Adrenal gland (tissue), 12 donors: ENCODE data around the gene MAPKAPK5. TPM values are rescaled to one million over a fixed set of nuclear protein-coding genes. Genes with fewer than 3 reads are reported as not detected.
A peak's percentile ranks its signal among the peaks of the same experiment; 100 is the strongest.
"Not testable (repeated sequence)": the region's sequence is repeated elsewhere in the genome, so short reads cannot be mapped to it uniquely, and the experiment has no call there.

Experiments
- DNase-seq, 7 donors: peaks; one replicate each; pipeline ENCODE4 v3.0.0-alpha.2; 2019 to 2020
- H3K27ac ChIP-seq, 5 donors: fragments of 200-600 bp; sonication (generic) in 4 of 5; 1 replicate in 3 of 5; 2 replicates in 2 of 5; pipeline versions ENCODE4 v1.5.1 to v1.8.0; 2016 to 2020; ENCODE audit warnings: mild to moderate bottlenecking in 1 of 5
- H3K27me3 ChIP-seq: fragments of 200-600 bp; 2 replicates; pipeline ENCODE4 v1.8.0; 2021
- H3K36me3 ChIP-seq, 2 donors: fragments of 200-600 bp; replicated peaks in 1 of 2; 1 replicate in 1 of 2; 2 replicates in 1 of 2; pipeline versions ENCODE4 v1.5.1 to v1.8.0; 2018 to 2022
- H3K4me1 ChIP-seq, 2 donors: fragments of 200-600 bp; replicated peaks in 1 of 2; 1 replicate in 1 of 2; 2 replicates in 1 of 2; pipeline versions ENCODE4 v1.5.1 to v1.8.0; 2018 to 2021
- H3K4me3 ChIP-seq, 4 donors: fragments of 200-600 bp; sonication (generic) in 3 of 4; one replicate each; pipeline ENCODE4 v1.5.1; 2016 to 2018
- H3K9me3 ChIP-seq, 3 donors: fragments of 200-600 bp; sonication (generic) in 1 of 3; replicated peaks in 1 of 3; 1 replicate in 2 of 3; 2 replicates in 1 of 3; pipeline versions ENCODE4 v1.5.1 to v1.8.0; 2016 to 2021
- CTCF ChIP-seq, 6 experiments: fragments of 450-650 bp in 4 of 6; fragments of 200-600 bp in 2 of 6; sonication (generic) in 1 of 6; IDR thresholded peaks; 1 replicate in 5 of 6; 2 replicates in 1 of 6; pipeline versions ENCODE4 v1.5.1 to v1.8.0; 2016 to 2021; ENCODE audit warnings: antibody characterized with exemption in 6 of 6, mild to moderate bottlenecking in 2 of 6, moderate library complexity in 1 of 6
- POLR2A ChIP-seq, 2 donors: fragments of 450-650 bp; IDR thresholded peaks; one replicate each; pipeline ENCODE4 v1.6.1; 2017; ENCODE audit warnings: antibody characterized with exemption in 2 of 2, mild to moderate bottlenecking in 2 of 2, moderate library complexity in 1 of 2
- WGBS, 4 donors: extraction: QIAGEN DNeasy Blood & Tissue Kit in 2 of 4; methylation state at CpG; one replicate each; pipeline versions ENCODE4 v1.1.5 to v1.1.7; 2013 to 2017; 5-methylcytosine and 5-hydroxymethylcytosine counted together
- intact Hi-C, 2 donors: fragments of 100-400 bp; cut with DNase I; formaldehyde crosslinking; loops; one replicate each; pipeline versions ENCODE4 v1.14.1 to v1.15.0; 2022 to 2023
- microRNA-seq, 3 donors: library from miRNA; unstranded; fragments of <30 nt; microRNA quantifications; one replicate each; pipeline ENCODE4, GENCODE V29; 2017 to 2020
- polyA plus RNA-seq, 3 donors: library from polyadenylated mRNA; stranded (reverse); fragments of 200-250 nt in 2 of 3; fragments of 350-450 nt in 1 of 3; fragmentation: Illumina TruSeq in 1 of 3; extraction: RNeasy Lipid Tissue Mini Kit (QIAGEN cat#74804) in 1 of 3; gene quantifications; one replicate each; pipeline ENCODE4 v1.2.3, GENCODE V29; 2013 to 2014
- small RNA-seq, 2 donors: library from RNA; depleted of rRNA; stranded (forward); fragments of <200 nt; gene quantifications; one replicate each; pipeline ENCODE3, GENCODE V24; 2016
- total RNA-seq, 9 donors: library from RNA; depleted of rRNA in 4 of 9; stranded (reverse); fragments of >200 nt in 4 of 9; fragments of 120-200 nt in 1 of 9; fragmentation: NEBNext Ultra II Directional in 1 of 9; extraction: Animal tissue kit (Norgen Biotek cat#: 25700) in 1 of 9; gene quantifications; one replicate each; pipeline versions ENCODE4 v1.1.0 to v1.2.4, GENCODE V29; 2013 to 2023
- donor health status: healthy with polysubstance abuse.
- donor health status: Bipolar disorder and iron deficiency.
- donor health status: DM: yes; HTN: yes; CAD: no.
- donor health status: DM: no; HTN: no; CAD: no.
- donor health status: DM: no; HTN: no; CAD: no.
- donor health status: DM: yes; HTN: yes; CAD: no.

MAPKAPK5 gene
- total and polyA plus RNA-seq, 12 donors: 13.8 to 62.1 (median 45.7) TPM

- no peak overlapping the region for H3K4me3 ChIP-seq
- H3K36me3 ChIP-seq: no peaks in the 10 kb centered on the region
- TF ChIP-seq CTCF (IDR thresholded peaks at IDR 0.05) (no peak), POLR2A (IDR thresholded peaks at IDR 0.05) (no peak)
- intact Hi-C loops: no loop called here
- DNase-seq: no peak
- H3K27me3 ChIP-seq: no peaks in the 10 kb centered on the region
- no peak overlapping the region for H3K27ac ChIP-seq
- H3K9me3 ChIP-seq: no peaks in the 10 kb centered on the region
- WGBS, 4 donors: 87 to 93% (median 91%) methylated on average over 1 of the region's 1 CpG
- no peaks in the 10 kb centered on the region for H3K4me1 ChIP-seq
Observed at GRCh38 chr12:111937429-111937828, 95.4 kb downstream of the MAPKAPK5 start.

GRCh38 chr12:111942557-111942956 lies 100.5 kb downstream of the MAPKAPK5 start:
- TF ChIP-seq POLR2A (IDR thresholded peaks at IDR 0.05): no peak
- TF ChIP-seq CTCF (IDR thresholded peaks at IDR 0.05): no peak
- 38 to 49% (median 43%) methylated on average over 5 of the region's 5 CpGs for WGBS, 4 donors
- H3K4me3 ChIP-seq: no peak overlapping the region
- intact Hi-C loops: no loop called here
- peak; percentile 31 to 75 (median 53) for DNase-seq
- no peaks in the 10 kb centered on the region for H3K36me3 ChIP-seq
- H3K27ac ChIP-seq: no peak overlapping the region
- no peaks in the 10 kb centered on the region for H3K9me3 ChIP-seq
- no peaks in the 10 kb centered on the region for H3K27me3 ChIP-seq
- no peaks in the 10 kb centered on the region for H3K4me1 ChIP-seq

GRCh38 chr12:111943929-111944328 lies 101.9 kb downstream of the MAPKAPK5 start:
- Histone ChIP-seq H3K27ac (no peak overlapping the region), H3K4me3 (no peak overlapping the region), H3K9me3 (no peaks in the 10 kb centered on the region), H3K4me1 (no peaks in the 10 kb centered on the region), H3K36me3 (no peaks in the 10 kb centered on the region), H3K27me3 (no peaks in the 10 kb centered on the region)
- no peak for DNase-seq
- 92 to 95% (median 94%) methylated on average over 1 of the region's 1 CpG for WGBS, 4 donors
- TF ChIP-seq CTCF (IDR thresholded peaks at IDR 0.05) (no peak), POLR2A (IDR thresholded peaks at IDR 0.05) (no peak)
- intact Hi-C loops: no loop called here

- DNase-seq, H3K4me3 ChIP-seq, H3K36me3 ChIP-seq, H3K27ac ChIP-seq, intact Hi-C loops, H3K27me3 ChIP-seq, H3K4me1 ChIP-seq, H3K9me3 ChIP-seq: not testable (repeated sequence)
- WGBS, 4 donors: 64 to 81% (median 76%) methylated on average over 3 of the region's 3 CpGs
Observed at GRCh38 chr12:111950961-111951676, 109.1 kb downstream of the MAPKAPK5 start.

Small RNA genes within 50 kb of the gene (microRNA-seq; reads per million reads assigned to microRNA genes)
- gene MIR6761: 0.85 to 2.3 (median 1.3) reads per million in 3 donors

Small RNA genes within 50 kb of the gene (small RNA-seq; reads per million reads assigned to genes)
- gene MIR6761: 0.25 to 0.71 reads per million in 2 donors

Other genes starting within 250 kb of the MAPKAPK5 start
- gene ATXN2, start 242.9 kb upstream of the MAPKAPK5 start, total RNA-seq: 100 to 1,000 TPM in 1 of 9 donors, 10 to 100 TPM in 8; 31.0 to 241 (median 57.8) TPM
- gene ATXN2, start 242.9 kb upstream of the MAPKAPK5 start, polyA plus RNA-seq: 10 to 100 TPM; 41.5 to 60.7 (median 56.7) TPM
- gene BRAP, start 156.3 kb upstream of the MAPKAPK5 start, total RNA-seq: 10 to 100 TPM; 13.6 to 25.3 (median 20.4) TPM
- 10 to 100 TPM in 2 of 3 donors, 1 to 10 TPM in 1; 8.6 to 31.0 (median 10.7) TPM for gene BRAP, start 156.3 kb upstream of the MAPKAPK5 start, polyA plus RNA-seq
- 10 to 100 TPM; 22.0 to 65.5 (median 41.9) TPM for gene ACAD10, start 156.2 kb upstream of the MAPKAPK5 start, total RNA-seq
- 10 to 100 TPM; 14.7 to 57.0 (median 31.0) TPM for gene ACAD10, start 156.2 kb upstream of the MAPKAPK5 start, polyA plus RNA-seq
- 100 to 1,000 TPM; 147 to 536 (median 400) TPM for gene ALDH2, start 75.3 kb upstream of the MAPKAPK5 start, total RNA-seq
- gene ALDH2, start 75.3 kb upstream of the MAPKAPK5 start, polyA plus RNA-seq: 100 to 1,000 TPM in 2 of 3 donors, 10 to 100 TPM in 1; 52.2 to 263 (median 138) TPM
- gene TMEM116, start 170.9 kb downstream of the MAPKAPK5 start, total RNA-seq: 10 to 100 TPM in 8 of 9 donors, 1 to 10 TPM in 1; 10.0 to 32.4 (median 21.6) TPM
- 10 to 100 TPM in 2 of 3 donors, 1 to 10 TPM in 1; 6.3 to 17.4 (median 13.3) TPM for gene TMEM116, start 170.9 kb downstream of the MAPKAPK5 start, polyA plus RNA-seq
- 100 to 1,000 TPM in 4 of 9 donors, 10 to 100 TPM in 5; 73.2 to 141 (median 99.4) TPM for gene ERP29, start 171.2 kb downstream of the MAPKAPK5 start, total RNA-seq
- 100 to 1,000 TPM in 1 of 3 donors, 10 to 100 TPM in 2; 68.5 to 133 (median 83.3) TPM for gene ERP29, start 171.2 kb downstream of the MAPKAPK5 start, polyA plus RNA-seq